Peyer's patch (tissue), 4 donors: ENCODE measurements around the gene CRB2. TPM values are rescaled to one million over a fixed set of nuclear protein-coding genes. Genes with fewer than 3 reads are reported as not detected.

ENCODE experiments used
- DNase-seq, 3 donors: peaks; one replicate each; pipeline ENCODE4 v3.0.0-alpha.2; 2017 to 2019
- H3K27ac ChIP-seq, 4 donors: fragments of 200-600 bp; sonication (generic); one replicate each; pipeline ENCODE4 v1.5.1; 2016 to 2019
- H3K27me3 ChIP-seq, 2 donors: fragments of 200-600 bp; sonication (generic); one replicate each; pipeline ENCODE4 v1.5.1; 2019
- H3K36me3 ChIP-seq, 3 donors: fragments of 200-600 bp; sonication (generic); one replicate each; pipeline ENCODE4 v1.5.1; 2016 to 2019
- H3K4me1 ChIP-seq, 4 donors: fragments of 200-600 bp; sonication (generic); one replicate each; pipeline ENCODE4 v1.5.1; 2016 to 2019
- H3K4me3 ChIP-seq, 4 donors: fragments of 200-600 bp; sonication (generic); 1 replicate in 3 of 4; 2 replicates in 1 of 4; pipeline ENCODE4 v1.5.1; 2016 to 2019; ENCODE audit warnings: mild to moderate bottlenecking in 1 of 4
- H3K9me3 ChIP-seq, 4 donors: fragments of 200-600 bp; sonication (generic); one replicate each; pipeline ENCODE4 v1.5.1; 2016 to 2019; ENCODE audit warnings: mild to moderate bottlenecking in 1 of 4
- CTCF ChIP-seq, 6 experiments: fragments of 450-650 bp in 4 of 6; fragments of 200-600 bp in 2 of 6; sonication (generic) in 1 of 6; IDR thresholded peaks; one replicate each; pipeline ENCODE4 v1.5.1; 2017 to 2019; ENCODE audit warnings: antibody characterized with exemption in 6 of 6, mild to moderate bottlenecking in 3 of 6, moderate library complexity in 1 of 6
- POLR2A ChIP-seq, 2 donors: fragments of 450-650 bp; IDR thresholded peaks; one replicate each; pipeline ENCODE4 v1.5.1; 2017; ENCODE audit warnings: antibody characterized with exemption in 2 of 2, mild to moderate bottlenecking in 2 of 2, moderate library complexity in 2 of 2
- total RNA-seq, 4 donors: library from RNA; depleted of rRNA; stranded (reverse); fragments of >200 nt; gene quantifications; one replicate each; pipeline ENCODE4 v1.1.0, GENCODE V29; 2016

Gene CRB2
- total RNA-seq, 4 donors from 2014 or later: 0.27 to 0.85 (median 0.83) TPM; not detected in 1

GRCh38 chr9:123369296-123369695 lies 13.3 kb downstream of the CRB2 start:
- DNase-seq: no peak
- no peaks in the 10 kb centered on the region for H3K36me3 ChIP-seq
- H3K9me3 ChIP-seq: no peaks in the 10 kb centered on the region
- H3K4me1 ChIP-seq: no peaks in the 10 kb centered on the region
- H3K27me3 ChIP-seq: peaks cover 0 to 8% of the 10 kb centered on the region in 2 donors
- TF ChIP-seq POLR2A (IDR thresholded peaks at IDR 0.05) (no peak), CTCF (IDR thresholded peaks at IDR 0.05) (no peak)
- H3K4me3 ChIP-seq: no peak overlapping the region
- H3K27ac ChIP-seq: no peak overlapping the region

- Histone ChIP-seq H3K36me3 (no peaks in the 10 kb centered on the region), H3K9me3 (no peaks in the 10 kb centered on the region), H3K4me1 (peaks cover 0 to 2% (median 0%) of the 10 kb centered on the region in 4 donors), H3K4me3 (no peak overlapping the region), H3K27me3 (peaks cover 0 to 8% of the 10 kb centered on the region in 2 donors), H3K27ac (no peak overlapping the region)
- no peak for TF ChIP-seq CTCF (IDR thresholded peaks at IDR 0.05)
- TF ChIP-seq POLR2A (IDR thresholded peaks at IDR 0.05): no peak
- DNase-seq: no peak
Measured at GRCh38 chr9:123370108-123370507, 14.1 kb downstream of the CRB2 start.

- Histone ChIP-seq H3K4me3 (no peak overlapping the region), H3K27ac (no peak overlapping the region), H3K4me1 (peaks cover 0 to 8% (median 3%) of the 10 kb centered on the region in 4 donors), H3K36me3 (no peaks in the 10 kb centered on the region), H3K9me3 (no peaks in the 10 kb centered on the region), H3K27me3 (peaks cover 0 to 8% of the 10 kb centered on the region in 2 donors)
- no peak for DNase-seq
- no peak for TF ChIP-seq CTCF (IDR thresholded peaks at IDR 0.05)
- TF ChIP-seq POLR2A (IDR thresholded peaks at IDR 0.05): no peak
Measured at GRCh38 chr9:123370526-123371227, 14.7 kb downstream of the CRB2 start.

- Histone ChIP-seq H3K9me3 (no peaks in the 10 kb centered on the region), H3K4me1 (peaks cover 0 to 13% (median 5%) of the 10 kb centered on the region in 4 donors), H3K4me3 (no peak overlapping the region), H3K27ac (no peak overlapping the region), H3K27me3 (peaks cover 0 to 8% of the 10 kb centered on the region in 2 donors), H3K36me3 (no peaks in the 10 kb centered on the region)
- TF ChIP-seq CTCF (IDR thresholded peaks at IDR 0.05) (no peak), POLR2A (IDR thresholded peaks at IDR 0.05) (no peak)
- no peak for DNase-seq
Measured at GRCh38 chr9:123371228-123371584, 15.2 kb downstream of the CRB2 start.

GRCh38 chr9:123371805-123372590 lies 16.0 kb downstream of the CRB2 start:
- Histone ChIP-seq H3K4me3 (no peak overlapping the region), H3K27me3 (peaks cover 0 to 8% of the 10 kb centered on the region in 2 donors), H3K36me3 (no peaks in the 10 kb centered on the region), H3K9me3 (no peaks in the 10 kb centered on the region), H3K4me1 (peaks cover 0 to 21% (median 5%) of the 10 kb centered on the region in 4 donors), H3K27ac (no peak overlapping the region)
- TF ChIP-seq POLR2A (IDR thresholded peaks at IDR 0.05) (no peak), CTCF (IDR thresholded peaks at IDR 0.05) (no peak)
- DNase-seq: no peak
